Esophagus mucosa (tissue), 1 donor: ENCODE results near the gene CASP4. TPM values are rescaled to one million over a fixed set of nuclear protein-coding genes. Genes with fewer than 3 reads are reported as not detected.
"Not testable (repeated sequence)": the region's sequence is repeated elsewhere in the genome, so short reads cannot be mapped to it uniquely, and the experiment has no call there.

Source experiments
- ATAC-seq: fragments of 200-7000 bp; cut with Tn5 transposase; one replicate; pipeline ENCODE4 v1.9.1; 2020
- total RNA-seq: library from RNA; stranded (reverse); gene quantifications from one replicate; pipeline ENCODE4 v1.2.4, GENCODE V29; 2023
- donor health status: DM: yes; HTN: yes; CAD: no.

CASP4 gene
- total RNA-seq, 1 donor from 2014 or later: 77.3 TPM

DNA sequence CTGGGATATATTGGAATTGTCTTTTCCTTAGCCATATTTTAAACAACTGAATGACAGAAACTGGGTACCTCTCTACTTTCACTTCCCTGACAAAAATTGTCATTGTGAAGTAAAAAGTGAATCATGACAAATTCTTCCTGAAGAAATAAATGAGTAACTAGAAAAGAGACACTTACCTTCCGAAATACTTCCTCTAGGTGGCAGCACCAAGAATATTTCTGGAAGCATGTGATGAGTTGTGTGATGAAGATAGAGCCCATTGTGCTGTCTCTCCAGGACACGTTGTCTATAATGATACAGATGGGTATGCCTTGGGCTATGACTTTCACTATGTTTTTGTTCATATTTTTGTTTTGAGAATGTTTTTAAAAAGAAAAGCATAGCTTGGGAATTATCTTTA, 21.5 kb downstream of the CASP4 start:
- peak; percentile 63 for ATAC-seq

DNA sequence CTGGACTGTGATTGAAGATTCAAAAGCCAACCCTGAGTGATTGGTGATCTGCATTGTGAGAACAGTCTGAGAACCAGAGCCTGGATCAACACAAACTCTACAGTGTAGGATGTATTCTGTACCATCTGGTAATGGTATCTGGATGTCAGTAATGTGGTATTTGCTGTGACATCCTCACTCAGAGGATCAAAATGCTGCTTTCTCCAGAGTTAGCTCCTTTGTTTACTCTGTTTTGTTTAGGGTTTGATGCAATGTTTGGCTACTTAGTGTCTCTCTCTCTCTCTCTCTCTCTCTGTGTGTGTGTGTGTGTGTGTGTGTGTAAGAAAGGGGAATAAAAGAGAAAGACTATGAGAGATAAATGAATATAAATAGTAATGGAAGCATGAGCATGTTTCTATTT, 24.3 kb downstream of the CASP4 start:
- ATAC-seq: no peak

GRCh38 chr11:104943561-104943960, 24.8 kb downstream of the CASP4 start:
- ATAC-seq: no peak

DNA sequence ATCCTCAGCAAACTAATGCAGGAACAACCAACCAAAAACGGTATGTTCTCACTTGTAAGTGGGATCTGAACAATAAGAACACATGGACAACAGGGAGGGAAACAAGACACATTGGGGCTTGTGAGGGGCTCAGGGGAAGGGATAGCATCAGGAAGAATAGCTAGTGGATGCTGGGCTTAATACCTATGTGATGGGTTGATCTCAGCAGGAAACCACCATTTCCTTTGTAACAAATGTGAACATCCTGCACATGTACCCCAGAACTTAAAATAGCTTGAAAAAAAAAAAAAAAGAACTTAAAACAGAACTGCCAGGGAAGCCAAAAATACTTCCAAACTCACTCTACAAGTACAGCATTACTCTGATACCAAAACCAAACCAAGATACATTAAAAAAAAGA, 33.8 kb downstream of the CASP4 start:
- no peak for ATAC-seq

GRCh38 chr11:104934073-104934472, 34.3 kb downstream of the CASP4 start:
- not testable (repeated sequence) for ATAC-seq

- ATAC-seq: no peak
These were observed 39.6 kb downstream of the CASP4 start for GRCh38 chr11:104928811-104929210.

DNA sequence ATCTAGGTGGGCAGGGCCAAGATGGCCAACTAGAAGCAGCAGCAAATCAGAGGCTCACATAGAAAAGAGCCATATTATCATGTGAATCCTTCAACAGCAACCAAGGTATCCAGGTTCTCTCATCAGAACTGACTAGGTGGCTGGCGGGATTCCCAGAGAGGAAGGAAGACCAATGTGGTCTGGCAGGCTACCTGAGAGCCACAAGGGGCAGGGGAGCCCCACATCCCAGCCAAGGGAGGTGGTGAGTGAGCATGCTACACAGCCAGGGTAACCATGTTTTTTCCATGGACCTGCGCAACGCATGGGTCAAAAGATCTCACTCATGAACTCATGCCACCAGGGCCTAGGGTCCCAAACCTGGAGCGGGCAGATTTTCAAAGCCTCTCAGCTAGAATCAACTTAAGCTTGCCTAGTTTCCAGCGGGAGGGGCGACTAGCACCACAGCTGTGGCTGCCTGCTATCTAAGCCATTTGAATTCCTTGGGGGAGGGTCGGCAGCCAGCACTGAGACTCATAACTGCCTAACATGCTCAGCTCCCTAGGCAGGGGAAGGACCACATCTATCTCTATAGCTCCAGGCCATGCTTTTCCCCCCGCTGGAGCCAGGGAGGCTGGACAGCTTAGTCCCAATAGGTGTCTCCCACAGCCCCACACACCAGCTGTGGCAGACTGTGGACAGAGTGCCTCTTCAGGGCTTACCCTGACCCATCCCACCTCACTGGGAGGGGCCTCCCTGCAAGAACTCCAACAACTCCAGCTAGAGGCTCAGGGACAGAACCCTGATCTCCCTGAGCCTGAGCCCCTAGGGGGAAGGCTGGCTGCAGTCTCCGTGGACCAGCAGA, 41.4 kb downstream of the CASP4 start:
- no peak for ATAC-seq

GRCh38 chr11:104925850-104926249, 42.5 kb downstream of the CASP4 start:
- ATAC-seq: no peak

DNA sequence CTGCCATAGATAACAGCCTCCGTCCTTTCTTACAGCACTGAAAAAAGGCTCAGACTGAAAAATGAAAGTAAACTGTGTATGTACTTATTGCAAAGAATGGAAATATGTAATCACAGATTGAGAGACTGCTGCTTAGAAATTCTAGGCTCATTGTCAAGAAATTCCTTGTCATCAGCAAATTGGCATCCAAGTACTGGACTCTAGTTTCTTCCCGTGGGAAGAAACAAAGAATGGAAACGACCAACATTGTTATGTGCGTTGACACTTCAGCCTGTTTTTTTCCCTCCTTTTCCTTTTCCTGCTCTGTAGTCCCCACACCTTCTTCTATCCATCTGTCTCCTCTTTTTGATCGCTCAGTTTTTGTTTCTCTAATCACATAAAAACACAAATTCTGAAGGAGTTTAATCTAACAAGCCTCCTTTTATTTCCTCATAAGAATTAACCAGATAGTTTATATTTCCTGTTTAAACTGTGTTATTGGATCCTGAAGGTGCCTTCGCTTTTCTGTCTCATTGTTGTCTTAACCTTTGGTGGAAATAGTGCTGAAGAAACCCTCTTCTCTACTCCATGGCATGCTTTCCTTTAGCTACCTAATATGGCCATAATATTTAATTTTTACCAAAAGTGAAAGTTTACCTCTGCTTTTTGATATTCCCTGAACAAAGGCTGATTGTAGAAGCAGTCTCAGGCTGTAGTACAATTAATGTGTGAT, 50.1 kb downstream of the CASP4 start:
- no peak for ATAC-seq

GRCh38 chr11:104917271-104918112, 50.9 kb downstream of the CASP4 start:
- no peak for ATAC-seq

DNA sequence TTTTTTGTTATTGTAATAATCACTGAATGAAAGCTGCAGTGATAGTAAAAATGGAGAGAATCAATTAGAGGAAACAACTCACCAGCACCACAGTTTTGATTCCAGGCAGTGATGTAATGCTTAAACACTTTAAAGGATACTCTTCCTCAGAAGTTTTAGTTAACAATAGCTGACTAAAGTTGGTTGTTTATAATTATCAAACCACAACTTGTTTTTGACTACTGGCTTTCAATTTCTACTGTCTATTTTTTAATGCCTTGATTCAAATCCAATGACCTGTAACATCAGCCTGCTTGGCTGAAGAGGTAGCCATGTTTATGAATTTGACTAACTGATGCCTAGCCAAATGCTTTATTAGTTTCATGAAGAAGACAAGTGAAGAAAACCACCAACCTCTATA, 51.9 kb downstream of the CASP4 start:
- ATAC-seq: no peak

GRCh38 chr11:104912102-104912501, 56.3 kb downstream of the CASP4 start:
- no peak for ATAC-seq

GRCh38 chr11:104908186-104908531, 60.2 kb downstream of the CASP4 start:
- ATAC-seq: no peak

GRCh38 chr11:104907521-104908185, 60.7 kb downstream of the CASP4 start:
- ATAC-seq: no peak

- no peak for ATAC-seq
These were observed 63.1 kb downstream of the CASP4 start for GRCh38 chr11:104905271-104905670.

DNA sequence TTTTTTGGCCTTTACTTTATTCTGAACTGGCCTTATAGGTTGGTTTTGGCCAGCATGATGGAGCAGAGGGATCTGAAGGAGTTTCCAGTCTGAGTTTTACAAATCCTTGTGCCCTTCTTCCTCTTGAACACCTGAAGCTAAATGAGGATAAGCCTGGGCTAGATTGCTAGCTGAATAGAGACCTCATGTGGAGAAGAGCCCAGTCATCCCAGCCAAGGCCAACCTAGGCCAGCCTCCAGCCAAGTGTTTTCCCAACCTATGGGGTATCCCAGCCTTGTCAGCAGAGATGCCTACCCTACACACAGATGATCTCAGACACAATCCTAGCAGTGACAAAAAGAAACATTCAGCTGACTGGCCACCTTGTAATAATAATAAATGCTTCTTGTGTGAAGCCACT, 69.1 kb downstream of the CASP4 start:
- ATAC-seq: no peak

GRCh38 chr11:104898685-104899013, 69.7 kb downstream of the CASP4 start:
- no peak for ATAC-seq

DNA sequence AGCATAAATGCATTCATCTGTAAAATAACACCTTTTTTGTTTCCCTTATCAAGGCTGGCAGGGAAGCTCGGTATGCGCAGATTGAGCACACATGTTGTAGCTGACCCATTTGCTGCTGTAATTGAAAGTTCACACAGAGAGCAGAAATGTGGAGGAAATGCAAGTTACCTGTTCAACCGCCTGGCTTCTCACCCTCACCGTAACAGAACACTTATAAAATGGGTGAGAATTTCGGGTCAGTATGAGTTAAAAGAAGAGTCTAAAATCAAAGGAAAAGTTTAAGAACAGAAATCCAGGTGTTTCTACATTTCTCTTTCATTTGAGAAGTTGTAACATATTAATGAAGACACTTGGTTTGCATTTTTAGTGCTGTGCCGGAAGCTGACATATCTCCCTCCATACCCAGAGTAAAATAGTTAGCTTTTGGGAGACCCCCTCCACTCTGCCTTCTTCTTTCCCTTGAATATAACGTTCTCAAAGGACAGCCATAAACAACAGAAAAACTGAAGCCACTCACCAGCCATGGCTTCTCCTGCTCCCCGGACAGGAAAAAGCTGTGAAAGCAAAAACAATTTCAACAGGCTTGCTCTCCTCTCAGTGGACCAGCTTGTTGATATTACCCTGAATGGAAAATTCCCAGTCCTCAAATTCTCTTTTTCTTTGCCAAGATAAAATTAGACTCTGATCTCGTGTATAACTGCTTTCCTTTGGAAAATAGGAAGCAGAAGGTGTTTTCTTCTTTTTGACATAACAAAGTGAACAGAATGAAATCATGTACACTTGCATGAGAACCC, 70.3 kb downstream of the CASP4 start, which contains the start of gene CASP12:
Gene CASP12, minus strand, starts transcription at position 570 of the 794 bp plus-strand sequence.
- no peak for ATAC-seq

DNA sequence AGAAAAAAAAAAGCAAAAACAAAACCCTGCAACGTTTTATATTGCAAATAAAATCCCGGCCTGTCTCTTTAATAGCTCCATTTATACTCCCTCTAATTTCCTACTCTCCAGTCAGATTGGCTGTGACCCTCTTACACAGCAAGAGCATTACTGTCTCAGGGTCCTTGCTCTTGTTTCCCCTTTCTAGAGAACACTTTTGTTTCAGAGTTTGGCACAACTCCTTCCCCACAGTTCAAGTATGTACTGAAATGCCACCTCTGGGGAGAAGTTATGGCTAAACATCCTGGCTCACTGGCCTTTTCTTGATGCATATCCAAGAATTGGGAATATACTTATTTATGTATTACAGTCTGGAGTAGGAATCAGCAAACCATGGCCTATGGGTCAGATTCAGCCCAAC, 72.7 kb downstream of the CASP4 start:
- no peak for ATAC-seq

GRCh38 chr11:104893876-104894275, 74.5 kb downstream of the CASP4 start:
- no peak for ATAC-seq
